ENCODE results near the gene H2BW1.
"Not testable (repeated sequence)": the region's sequence is repeated elsewhere in the genome, so short reads cannot be mapped to it uniquely, and the experiment has no call there.

The H2BW1 gene, protein sequence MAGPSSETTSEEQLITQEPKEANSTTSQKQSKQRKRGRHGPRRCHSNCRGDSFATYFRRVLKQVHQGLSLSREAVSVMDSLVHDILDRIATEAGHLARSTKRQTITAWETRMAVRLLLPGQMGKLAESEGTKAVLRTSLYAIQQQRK

DNA sequence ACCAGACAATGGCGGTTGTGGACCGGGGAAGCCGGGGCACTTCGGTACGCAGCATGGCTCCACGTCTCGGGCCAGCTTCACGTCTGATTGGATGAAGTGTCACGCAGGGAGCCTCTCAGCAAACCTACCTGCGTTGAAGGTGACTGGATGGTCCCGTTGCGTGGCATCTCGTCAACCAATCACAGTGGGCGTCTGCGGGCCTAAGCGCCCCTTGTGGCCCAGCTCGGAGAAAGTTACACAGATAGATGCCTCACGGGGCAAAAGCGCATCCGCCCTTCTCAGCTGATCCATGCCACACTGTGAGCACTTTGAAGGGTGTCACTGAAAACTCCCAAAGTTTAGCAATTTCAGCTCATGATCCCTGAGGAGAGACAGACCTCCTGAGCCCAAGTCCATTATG lies at the start of gene H2BW1:
H2BW1 (minus strand) TSS at position 103 of the 400 bp plus-strand sequence. CDS start 132 bp downstream, outside the sequence.
- no peak for DNase-seq

DNA sequence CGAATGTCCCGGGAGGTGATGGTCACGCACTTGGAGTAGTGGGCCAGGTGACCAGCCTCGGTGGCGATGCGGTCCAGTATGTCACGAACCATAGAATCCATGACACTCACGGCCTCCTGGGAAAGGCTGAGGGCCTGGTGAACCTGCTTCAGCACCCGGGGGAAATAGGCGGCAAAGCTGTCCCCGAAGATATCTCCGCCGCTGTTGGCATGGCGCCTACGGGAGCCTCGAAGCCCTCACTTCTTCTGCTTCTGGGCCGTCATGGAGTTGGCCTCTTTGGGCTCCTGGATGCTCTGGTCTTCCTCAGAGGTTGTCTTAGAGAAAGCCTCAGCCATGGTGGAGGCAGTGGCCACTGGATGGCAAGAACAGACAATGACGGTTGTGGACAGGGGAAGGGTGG lies 49.1 kb upstream of the H2BW1 start:
- DNase-seq = not testable (repeated sequence)

DNA sequence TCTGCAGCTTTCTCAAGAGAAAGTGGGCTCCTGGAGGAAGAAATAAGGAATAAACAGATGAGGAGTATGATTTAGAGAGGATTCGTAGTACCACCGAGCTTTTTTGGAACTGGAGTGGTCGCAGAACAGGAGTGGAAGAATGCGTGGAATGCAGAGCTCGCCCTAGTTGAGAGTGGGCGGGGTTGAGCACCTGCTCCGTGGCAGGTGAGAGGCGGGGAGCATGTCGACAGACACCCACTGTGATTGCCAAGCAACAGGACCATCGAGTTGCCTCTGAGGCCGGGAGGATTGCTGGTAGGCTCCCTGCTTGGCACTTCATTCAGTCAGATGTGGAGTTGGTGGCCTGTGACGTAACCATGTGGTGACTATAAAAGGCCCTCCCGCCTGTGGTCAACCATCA lies 41.4 kb upstream of the H2BW1 start:
- not testable (repeated sequence) for DNase-seq

DNA sequence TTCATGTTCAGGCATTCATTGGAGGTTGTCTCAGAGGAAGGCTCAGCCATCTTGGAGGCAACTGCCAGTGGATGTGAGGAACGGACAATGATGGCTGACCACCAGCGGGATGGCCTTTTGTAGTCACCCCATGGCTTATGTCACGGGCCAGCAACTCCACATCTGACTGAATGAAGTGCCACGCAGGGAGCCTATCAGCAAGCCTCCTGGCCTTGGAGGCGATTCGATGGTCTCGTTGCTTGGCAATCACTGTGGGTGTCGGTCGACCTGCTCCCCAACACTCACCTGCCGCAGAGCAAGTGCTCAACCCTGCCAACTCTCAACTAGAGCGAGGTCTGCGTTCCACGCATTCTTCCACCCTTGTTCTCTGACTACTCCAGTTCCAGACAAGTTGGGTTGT lies 33.7 kb upstream of the H2BW1 start:
- DNase-seq = no peak

GRCh38 chrX:104045642-104046041 lies 32.1 kb upstream of the H2BW1 start:
- no peak for DNase-seq

DNA sequence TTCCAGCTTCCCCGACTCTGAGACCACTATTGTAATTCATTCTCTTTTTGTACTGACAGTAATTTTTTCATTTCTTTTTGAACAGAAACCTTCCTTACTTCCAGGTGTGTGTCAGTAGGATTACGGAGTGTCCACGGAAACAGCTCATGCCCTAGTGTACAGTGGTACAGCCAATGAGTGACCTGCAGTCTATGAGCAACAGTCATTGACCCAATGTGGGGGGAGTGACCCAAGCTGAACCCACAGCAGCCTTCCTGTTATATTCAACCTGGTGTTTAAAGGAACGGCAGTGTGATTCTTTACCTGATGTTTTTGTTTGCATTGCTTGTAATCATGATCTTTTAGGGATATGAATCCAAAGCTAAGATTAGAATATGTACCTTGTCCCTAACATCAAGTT lies 27.5 kb upstream of the H2BW1 start:
- DNase-seq = no peak

DNA sequence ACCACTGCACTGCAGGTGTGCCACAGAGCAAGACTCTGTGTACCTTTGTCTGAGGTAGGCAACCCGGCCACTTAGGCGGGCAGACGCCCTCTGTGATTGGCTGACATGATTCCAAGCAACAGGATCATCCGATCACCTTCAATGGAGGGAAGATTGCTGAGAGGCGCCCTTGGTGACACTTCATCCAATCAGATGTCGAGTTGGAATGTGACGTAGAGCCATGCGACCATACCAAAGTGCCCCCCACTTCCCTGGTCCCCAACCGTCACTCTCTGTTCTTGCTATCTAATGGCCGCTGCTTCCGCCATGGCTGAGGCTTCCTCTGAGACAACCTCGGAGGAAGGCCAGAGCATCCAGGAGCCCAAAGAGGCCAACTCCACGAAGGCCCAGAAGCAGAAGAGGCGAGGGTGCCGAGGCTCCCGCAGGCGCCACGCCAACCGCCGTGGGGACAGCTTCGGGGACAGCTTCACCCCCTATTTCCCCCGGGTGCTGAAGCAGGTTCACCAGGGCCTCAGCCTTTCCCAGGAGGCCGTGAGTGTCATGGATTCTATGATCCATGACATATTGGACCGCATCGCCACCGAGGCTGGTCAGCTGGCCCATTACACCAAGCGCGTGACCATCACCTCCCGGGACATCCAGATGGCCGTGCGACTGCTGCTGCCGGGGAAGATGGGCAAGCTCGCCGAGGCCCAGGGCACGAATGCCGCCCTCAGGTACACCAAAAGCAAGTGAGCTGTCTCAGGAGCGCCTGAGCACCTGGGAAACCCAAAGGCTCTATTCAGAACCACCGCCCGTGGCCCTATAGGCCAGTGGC lies 26.4 kb upstream of the H2BW1 start, which contains the start of gene H2BW2:
H2BW2 (plus strand) TSS at position 268 of the 817 bp plus-strand sequence; CDS start at position 307, 39 bp downstream.
- DNase-seq = no peak

- no peak for DNase-seq
Observed at GRCh38 chrX:104018126-104018525, 4.6 kb upstream of the H2BW1 start.

DNA sequence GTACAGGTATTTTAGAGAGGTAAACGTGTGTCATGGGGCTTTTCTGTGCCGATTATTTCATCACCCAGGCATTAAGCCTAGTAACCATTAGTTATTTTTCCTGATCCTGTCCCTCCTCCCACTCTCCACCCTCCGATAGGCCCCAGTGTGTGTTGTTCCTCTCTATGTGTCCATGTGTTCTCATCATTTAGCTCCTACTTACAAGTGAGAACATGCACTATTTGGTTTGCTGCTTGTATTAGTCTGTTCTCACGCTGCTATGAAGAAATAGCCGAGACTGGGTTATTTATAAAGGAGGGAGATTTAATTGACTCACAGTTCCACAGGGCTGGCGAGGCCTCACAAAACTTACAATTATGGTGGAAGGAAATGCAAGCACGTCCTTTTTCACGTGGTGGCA lies 2.1 kb upstream of the H2BW1 start:
- not testable (repeated sequence) for DNase-seq

DNA sequence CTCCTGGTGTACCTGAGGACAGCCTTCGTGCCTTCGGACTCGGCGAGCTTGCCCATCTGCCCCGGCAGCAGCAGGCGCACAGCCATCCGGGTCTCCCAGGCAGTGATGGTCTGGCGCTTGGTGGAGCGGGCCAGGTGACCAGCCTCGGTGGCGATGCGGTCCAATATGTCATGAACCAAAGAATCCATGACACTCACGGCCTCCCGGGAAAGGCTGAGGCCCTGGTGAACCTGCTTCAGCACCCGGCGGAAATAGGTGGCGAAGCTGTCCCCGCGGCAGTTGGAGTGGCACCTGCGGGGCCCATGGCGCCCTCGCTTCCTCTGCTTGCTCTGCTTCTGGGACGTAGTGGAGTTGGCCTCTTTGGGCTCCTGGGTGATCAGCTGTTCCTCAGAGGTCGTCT lies 350 bp downstream of the H2BW1 start:
- DNase-seq = no peak

- DNase-seq = no peak
Observed at GRCh38 chrX:104008831-104009230, 4.7 kb downstream of the H2BW1 start.

DNA sequence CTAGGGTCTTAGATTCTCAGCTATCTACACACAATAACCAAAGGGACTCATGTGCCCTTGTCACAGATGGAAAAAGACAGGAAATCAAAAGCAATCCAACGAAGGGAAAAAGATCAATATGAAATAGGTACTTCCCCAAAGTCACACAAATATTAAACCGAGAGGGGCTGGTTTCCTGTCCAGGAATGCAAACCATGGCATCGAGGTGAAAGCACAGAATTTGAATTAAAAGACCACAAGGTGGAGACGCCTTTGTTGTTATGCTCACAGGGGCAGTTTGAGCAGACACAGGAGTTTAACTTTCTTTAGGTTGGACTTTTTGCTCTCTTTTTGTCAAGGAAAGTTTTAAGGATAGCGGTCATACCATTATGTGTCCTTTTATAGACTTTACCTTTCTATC lies 14.3 kb downstream of the H2BW1 start:
- DNase-seq = no peak

- DNase-seq = not testable (repeated sequence)
Observed at GRCh38 chrX:103983508-103983907, 30.0 kb downstream of the H2BW1 start.

GRCh38 chrX:103962411-103963278 lies 50.9 kb downstream of the H2BW1 start, which contains the start of gene TMSB15B:
TMSB15B (plus strand) TSS chrX:103962627.
- not testable (repeated sequence) for DNase-seq
